Measurements from ENCODE around the gene ZBTB38. TPM values are rescaled to one million over a fixed set of nuclear protein-coding genes. Genes with fewer than 3 reads are reported as not detected.
A peak's percentile ranks its signal among the peaks of the same experiment; 100 is the strongest.

ZBTB38 gene
- total RNA-seq, 1 donor from 2014 or later, result 41.8 TPM

- H3K27me3 Mint-ChIP-seq (ENCODE audit: unreplicated experiment), result no peaks in the 10 kb centered on the region
- no peaks in the 10 kb centered on the region for H3K36me3 Mint-ChIP-seq (ENCODE audit: unreplicated experiment)
- H3K4me1 Mint-ChIP-seq (ENCODE audit: unreplicated experiment), result peaks cover 31% of the 10 kb centered on the region
- no peak for DNase-seq (ENCODE audit: extremely low spot score, unreplicated experiment)
- H3K27ac Mint-ChIP-seq (ENCODE audit: unreplicated experiment), result peak overlapping the region; percentile 72
- no peak overlapping the region for H3K4me3 Mint-ChIP-seq (ENCODE audit: unreplicated experiment)
- TF ChIP-seq CTCF (IDR thresholded peaks at IDR 0.05), result no peak
- no peaks in the 10 kb centered on the region for H3K9me3 Mint-ChIP-seq (ENCODE audit: unreplicated experiment)
These were observed 36.7 kb upstream of the ZBTB38 start for GRCh38 chr3:141331377-141332318.

GRCh38 chr3:141332416-141332815, 35.9 kb upstream of the ZBTB38 start:
- Mint-ChIP-seq H3K4me3 (ENCODE audit: unreplicated experiment) (no peak overlapping the region), H3K27me3 (ENCODE audit: unreplicated experiment) (no peaks in the 10 kb centered on the region), H3K27ac (ENCODE audit: unreplicated experiment) (peak overlapping the region; percentile 72), H3K36me3 (ENCODE audit: unreplicated experiment) (no peaks in the 10 kb centered on the region), H3K4me1 (ENCODE audit: unreplicated experiment) (peaks cover 31% of the 10 kb centered on the region), H3K9me3 (ENCODE audit: unreplicated experiment) (no peaks in the 10 kb centered on the region)
- DNase-seq (ENCODE audit: extremely low spot score, unreplicated experiment), result no peak
- TF ChIP-seq CTCF (IDR thresholded peaks at IDR 0.05), result no peak

GRCh38 chr3:141333836-141334626, 34.3 kb upstream of the ZBTB38 start:
- TF ChIP-seq CTCF (IDR thresholded peaks at IDR 0.05), result no peak
- peaks cover 33% of the 10 kb centered on the region for H3K4me1 Mint-ChIP-seq (ENCODE audit: unreplicated experiment)
- no peaks in the 10 kb centered on the region for H3K36me3 Mint-ChIP-seq (ENCODE audit: unreplicated experiment)
- DNase-seq (ENCODE audit: extremely low spot score, unreplicated experiment), result no peak
- no peaks in the 10 kb centered on the region for H3K9me3 Mint-ChIP-seq (ENCODE audit: unreplicated experiment)
- H3K4me3 Mint-ChIP-seq (ENCODE audit: unreplicated experiment), result no peak overlapping the region
- no peak overlapping the region for H3K27ac Mint-ChIP-seq (ENCODE audit: unreplicated experiment)
- no peaks in the 10 kb centered on the region for H3K27me3 Mint-ChIP-seq (ENCODE audit: unreplicated experiment)

- Mint-ChIP-seq H3K36me3 (ENCODE audit: unreplicated experiment) (no peaks in the 10 kb centered on the region), H3K4me3 (ENCODE audit: unreplicated experiment) (no peak overlapping the region), H3K27me3 (ENCODE audit: unreplicated experiment) (no peaks in the 10 kb centered on the region), H3K9me3 (ENCODE audit: unreplicated experiment) (no peaks in the 10 kb centered on the region), H3K4me1 (ENCODE audit: unreplicated experiment) (peaks cover 33% of the 10 kb centered on the region), H3K27ac (ENCODE audit: unreplicated experiment) (no peak overlapping the region)
- TF ChIP-seq CTCF (IDR thresholded peaks at IDR 0.05), result no peak
- no peak for DNase-seq (ENCODE audit: extremely low spot score, unreplicated experiment)
These were observed 33.6 kb upstream of the ZBTB38 start for GRCh38 chr3:141334627-141335250.

All from osteocyte (in vitro differentiated cells).